GM04503 (cell line): Measurements from ENCODE around the gene ACAN.

Experiments
- DNase-seq: peaks from one replicate; pipeline ENCODE4 v3.0.0-alpha.2; 2012; ENCODE audit warnings: low read depth

The ACAN gene

GRCh38 chr15:88902846-88903245 lies 99.6 kb downstream of the ACAN start:
- no peak for DNase-seq

- DNase-seq = no peak
Observed at GRCh38 chr15:88904257-88904623, 101.0 kb downstream of the ACAN start.

GRCh38 chr15:88904624-88905327 lies 101.5 kb downstream of the ACAN start:
- DNase-seq = no peak

GRCh38 chr15:88905576-88905975 lies 102.3 kb downstream of the ACAN start:
- no peak for DNase-seq

- DNase-seq = no peak
Observed at GRCh38 chr15:88906130-88906529, 102.9 kb downstream of the ACAN start.

GRCh38 chr15:88906551-88906950 lies 103.3 kb downstream of the ACAN start:
- DNase-seq = no peak

- no peak for DNase-seq
Observed at GRCh38 chr15:88907111-88907510, 103.9 kb downstream of the ACAN start.

- DNase-seq = no peak
Observed at GRCh38 chr15:88908123-88908522, 104.9 kb downstream of the ACAN start.

- DNase-seq = no peak
Observed at GRCh38 chr15:88908697-88909621, 105.7 kb downstream of the ACAN start.

- no peak for DNase-seq
Observed at GRCh38 chr15:88909956-88910831, 107.0 kb downstream of the ACAN start.

GRCh38 chr15:88911766-88912118 lies 108.5 kb downstream of the ACAN start:
- no peak for DNase-seq

GRCh38 chr15:88912500-88912921 lies 109.3 kb downstream of the ACAN start:
- no peak for DNase-seq

GRCh38 chr15:88913017-88913849 lies 110.0 kb downstream of the ACAN start, which contains the start of gene MFGE8:
Gene MFGE8, minus strand, starts transcription at chr15:88913379. Its CDS starts 60 bp downstream, at chr15:88913319.
- DNase-seq = no peak

- DNase-seq = no peak
Observed at GRCh38 chr15:88913850-88914169, 110.6 kb downstream of the ACAN start.

- no peak for DNase-seq
Observed at GRCh38 chr15:88915354-88915753, 112.1 kb downstream of the ACAN start.

GRCh38 chr15:88917760-88918159 lies 114.5 kb downstream of the ACAN start:
- no peak for DNase-seq

- DNase-seq = peak; percentile 98
Observed at GRCh38 chr15:88918738-88919137, 115.5 kb downstream of the ACAN start.

- DNase-seq = no peak
Observed at GRCh38 chr15:88920186-88920891, 117.1 kb downstream of the ACAN start.

- peak; percentile 61 for DNase-seq
Observed at GRCh38 chr15:88920892-88921435, 117.7 kb downstream of the ACAN start.
